Kidney glomerular epithelial cell (primary cell): ENCODE data around the gene INF2.
"Not testable (repeated sequence)": the region's sequence is repeated elsewhere in the genome, so short reads cannot be mapped to it uniquely, and the experiment has no call there.

Experiments
- DNase-seq: peaks from one replicate; lab custom pipeline; 2025; lab: John Stamatoyannopoulos, UW

INF2 gene

DNA sequence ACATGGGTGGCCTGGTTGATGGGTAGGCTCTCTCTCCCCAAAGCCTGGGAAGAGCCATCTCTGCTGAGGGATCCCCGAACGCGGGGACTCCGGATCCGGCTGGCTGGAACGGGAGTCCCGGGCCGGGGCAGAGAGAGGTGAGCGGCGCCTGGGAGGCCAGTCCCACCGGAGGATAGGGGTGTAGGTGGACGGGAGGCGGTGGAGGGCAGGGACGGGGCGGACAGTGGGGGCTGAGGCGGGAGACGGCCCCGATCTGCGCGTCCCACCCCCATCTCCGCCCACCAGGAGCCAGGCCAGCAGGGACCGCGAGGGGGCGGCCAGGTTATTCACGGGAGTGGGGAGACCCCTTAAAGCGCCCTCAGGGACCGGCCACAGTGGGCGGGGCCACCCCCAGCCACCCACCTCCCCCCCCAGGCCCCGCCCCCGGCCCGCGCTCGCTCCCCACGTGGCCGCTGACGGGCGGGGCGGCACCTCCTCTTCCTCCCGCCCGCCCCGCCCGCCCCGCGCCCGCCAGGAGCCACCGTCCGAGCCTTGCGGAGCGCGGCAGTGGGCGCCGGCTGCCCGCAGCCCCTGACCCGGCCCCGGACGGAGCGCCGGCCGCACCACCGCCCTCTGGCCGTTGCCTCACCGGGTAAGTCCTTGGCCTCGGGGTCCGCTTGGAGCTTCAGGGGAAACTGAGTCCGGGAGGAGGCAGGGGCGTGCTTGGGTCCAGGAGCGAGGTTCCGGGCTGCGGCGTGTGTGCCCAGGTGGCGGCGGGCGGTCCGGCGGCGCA is at the start of gene INF2:
INF2 (plus strand) TSS at position 510 of the 772 bp plus-strand sequence. CDS start 11,748 bp downstream, outside the sequence.
- DNase-seq, result peak; percentile 16

DNA sequence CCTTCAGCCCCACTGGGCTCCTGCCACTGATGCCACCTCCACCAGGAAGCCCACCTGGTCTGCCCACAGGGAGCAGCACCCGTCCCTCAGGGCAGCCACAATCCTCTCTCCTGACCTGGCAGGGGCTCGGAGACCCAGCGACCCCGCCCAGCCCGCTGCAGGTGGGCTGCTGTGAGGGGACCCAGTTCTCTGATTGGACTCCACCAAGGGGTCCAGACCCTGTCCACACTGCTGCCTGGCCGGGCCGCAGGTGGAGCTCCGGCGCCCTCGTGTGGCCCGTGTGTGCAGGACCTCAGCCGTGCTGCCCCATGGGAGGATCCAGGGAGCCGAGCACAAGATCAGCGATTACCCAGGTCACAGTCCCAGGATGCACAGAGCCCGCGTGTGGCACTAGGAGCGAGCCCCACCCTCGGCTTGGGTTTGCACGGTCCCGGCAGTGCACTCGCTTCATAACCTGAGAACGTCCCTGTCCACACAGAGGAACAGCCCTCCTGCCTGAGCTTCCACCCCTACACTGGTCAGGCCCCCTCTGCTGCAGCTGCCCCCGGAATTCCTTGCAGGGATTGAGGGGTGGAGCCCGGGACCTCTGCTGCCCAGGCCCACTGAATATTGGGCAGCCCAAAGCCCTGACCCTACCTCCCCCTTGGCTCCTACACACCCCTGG is 49.4 kb upstream of the INF2 start:
- DNase-seq, result peak; percentile 4

DNA sequence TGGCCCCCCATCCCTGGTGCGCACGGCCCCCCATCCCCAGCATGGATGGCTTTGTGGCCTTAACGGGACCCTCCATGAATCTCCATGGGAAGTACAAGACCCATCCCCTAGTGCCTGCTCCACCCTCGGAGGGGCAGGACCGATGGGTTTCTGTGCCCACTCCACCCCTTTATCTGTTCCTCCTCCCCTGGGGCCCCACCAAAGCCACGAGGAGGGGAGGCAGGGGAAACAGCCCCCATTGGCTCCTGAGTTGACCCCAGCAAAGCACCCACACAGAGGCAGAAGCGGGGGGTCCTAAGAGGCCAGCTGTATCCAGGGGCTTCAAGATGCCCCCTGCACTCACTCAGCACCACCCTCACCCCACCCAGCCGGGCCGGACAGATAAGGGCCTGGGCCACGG is 48.7 kb upstream of the INF2 start:
- DNase-seq, result no peak

DNA sequence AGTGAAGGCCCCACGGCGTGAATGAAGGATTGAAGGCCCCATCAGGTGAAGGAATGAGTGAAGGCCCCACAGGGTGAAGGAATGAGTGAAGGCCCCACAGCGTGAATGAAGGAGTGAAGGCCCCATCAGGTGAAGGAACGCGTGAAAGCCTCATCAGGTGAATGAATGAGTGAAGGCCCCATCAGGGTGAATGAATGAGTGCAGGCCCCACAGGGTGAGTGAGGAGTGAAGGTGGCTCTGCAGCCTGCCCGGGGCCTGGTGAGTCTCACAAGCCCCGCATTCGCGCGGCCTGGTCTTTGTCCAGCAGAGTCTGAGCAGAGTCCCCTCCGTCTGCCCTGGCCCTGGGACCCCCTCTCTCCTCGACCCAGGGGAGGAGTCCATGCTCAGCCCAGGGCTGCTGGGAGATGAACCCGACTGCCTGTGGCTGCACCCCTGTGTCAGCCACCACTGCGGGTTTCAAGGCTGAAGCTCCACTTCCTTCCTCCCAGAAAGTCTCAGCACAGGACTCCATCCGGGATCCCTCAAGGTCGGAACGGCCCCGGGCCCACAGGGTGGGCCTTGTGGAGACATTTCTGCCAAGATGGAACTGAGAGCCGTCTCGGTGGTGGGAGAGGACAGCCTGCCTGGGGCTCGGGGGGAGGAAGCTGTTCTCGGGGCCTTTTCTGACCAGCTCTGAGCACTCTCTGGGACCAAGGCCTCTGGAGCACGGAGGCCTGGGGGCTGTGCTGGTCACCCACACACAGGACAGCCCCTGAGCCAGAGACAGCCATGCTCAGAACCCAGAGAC is 47.5 kb upstream of the INF2 start:
- DNase-seq, result no peak

DNA sequence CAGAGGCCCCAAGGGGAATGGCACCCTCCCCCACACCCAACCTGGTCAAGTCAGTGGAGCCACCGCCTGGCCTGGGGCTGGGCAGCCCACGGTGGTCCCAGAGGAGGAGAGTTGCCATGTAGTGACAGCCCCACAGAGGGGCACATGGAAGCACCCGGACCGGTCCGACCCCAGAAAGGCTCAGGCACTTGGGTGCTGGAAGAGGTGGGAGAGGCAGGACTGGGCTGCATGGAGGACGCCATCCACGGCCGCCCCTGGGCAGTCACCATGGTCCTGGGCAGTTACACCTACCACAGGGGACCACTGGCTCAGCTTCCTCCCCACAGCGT is 46.9 kb upstream of the INF2 start:
- DNase-seq, result no peak

DNA sequence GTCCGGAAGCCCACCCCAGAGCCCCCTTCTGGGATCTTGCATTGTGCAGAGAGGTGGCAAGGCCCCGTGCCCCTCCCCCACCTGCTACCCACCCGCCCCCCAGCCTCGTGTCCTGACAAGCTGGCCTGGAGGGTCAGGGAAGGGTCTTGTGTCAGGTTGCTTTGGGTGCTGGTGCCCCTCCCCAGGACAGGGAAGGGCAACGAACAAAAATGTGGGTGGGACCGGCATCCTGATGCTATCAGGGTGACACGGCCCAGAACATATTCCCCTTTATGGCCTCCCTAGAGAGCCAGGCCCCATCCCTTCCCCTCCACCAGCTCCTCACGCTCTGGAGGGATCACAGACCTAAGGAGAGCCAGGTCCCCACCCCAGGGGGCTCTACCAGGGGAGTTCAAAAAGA is 46.1 kb upstream of the INF2 start:
- no peak for DNase-seq

DNA sequence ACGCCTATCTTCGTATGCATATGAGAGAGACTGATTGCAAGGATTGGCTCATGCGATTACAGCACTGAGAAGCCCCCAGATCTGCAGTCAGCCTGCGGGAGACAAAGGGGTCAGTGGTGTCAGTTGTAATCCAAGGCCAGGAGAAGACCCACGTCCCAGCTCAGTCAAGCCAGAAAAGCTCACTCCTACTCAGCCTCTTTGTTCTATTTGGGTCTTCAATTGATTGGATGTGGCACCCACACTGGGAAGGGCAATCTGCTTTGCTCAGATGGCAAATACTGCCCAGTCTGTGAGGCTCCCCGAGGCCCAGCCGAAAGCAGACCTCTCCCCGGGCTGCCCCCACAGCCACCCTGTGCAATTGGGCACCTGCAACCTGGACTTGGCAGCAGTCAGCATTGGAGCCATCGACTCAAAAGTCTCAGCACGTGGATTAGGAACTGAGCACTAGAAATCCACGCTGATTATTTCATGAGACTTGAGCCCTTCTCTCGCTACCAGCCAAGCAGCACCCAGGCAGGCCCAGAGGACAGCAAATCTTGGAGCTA is 45.3 kb upstream of the INF2 start:
- DNase-seq, result no peak

DNA sequence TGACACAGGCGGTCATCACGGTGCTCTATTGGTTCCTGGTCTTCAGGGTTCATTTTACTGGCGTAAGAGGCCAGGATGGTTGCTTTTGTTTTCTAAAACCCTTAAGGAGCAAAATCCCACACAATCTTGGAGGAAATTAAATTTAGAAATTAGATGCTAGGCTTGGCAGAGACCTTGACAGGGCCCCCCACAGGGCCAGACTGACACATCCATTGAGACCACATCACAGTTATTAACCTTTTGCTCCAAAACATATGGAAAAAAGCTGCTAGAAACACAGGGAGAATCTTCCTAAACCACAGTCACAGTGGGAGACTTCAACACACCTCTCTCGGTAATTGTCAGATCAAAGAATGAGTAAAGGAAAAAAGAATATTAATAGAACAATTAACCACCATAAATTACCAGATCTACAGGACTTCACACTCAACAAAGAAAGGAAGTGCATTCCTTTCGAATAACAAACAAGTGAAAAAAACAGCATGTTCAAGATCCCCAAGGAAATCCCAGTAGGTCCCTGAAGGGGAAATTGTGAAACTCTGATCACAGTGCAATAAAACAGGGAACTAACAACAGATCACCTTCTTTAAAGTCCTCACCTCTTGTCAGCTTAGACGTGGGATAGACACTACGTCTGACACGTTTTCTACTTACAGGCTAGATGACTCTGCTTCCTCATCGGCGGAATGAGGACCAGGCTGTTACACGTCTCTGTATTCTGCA is 44.6 kb upstream of the INF2 start:
- DNase-seq, result no peak

DNA sequence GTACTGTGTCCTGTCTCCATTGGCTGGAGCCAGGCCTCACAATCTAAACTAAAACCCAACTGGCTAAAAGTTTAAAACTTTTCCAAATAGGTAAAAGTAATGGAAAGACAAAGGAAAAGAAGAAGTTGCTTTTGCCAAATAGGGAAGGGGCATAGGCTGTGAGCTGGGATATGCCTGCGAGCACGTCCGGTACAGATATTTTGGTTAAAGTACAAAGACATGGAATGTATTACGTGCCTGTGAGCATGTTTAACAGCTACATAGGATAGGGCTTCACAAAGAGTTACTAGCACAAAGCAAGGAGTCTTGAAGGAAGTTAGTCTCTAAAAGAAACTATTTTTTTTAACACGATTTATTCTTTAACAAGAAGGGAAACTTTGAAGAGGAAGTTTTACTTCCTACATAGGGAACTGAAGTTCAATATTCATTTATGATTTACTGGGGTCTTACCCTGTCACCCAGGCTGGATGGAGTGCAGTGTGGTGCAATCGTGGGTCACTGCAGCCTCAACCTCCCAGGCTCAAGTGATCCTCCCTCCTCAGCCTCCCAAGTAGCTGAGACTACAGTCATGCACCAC is 41.9 kb upstream of the INF2 start:
- no peak for DNase-seq

DNA sequence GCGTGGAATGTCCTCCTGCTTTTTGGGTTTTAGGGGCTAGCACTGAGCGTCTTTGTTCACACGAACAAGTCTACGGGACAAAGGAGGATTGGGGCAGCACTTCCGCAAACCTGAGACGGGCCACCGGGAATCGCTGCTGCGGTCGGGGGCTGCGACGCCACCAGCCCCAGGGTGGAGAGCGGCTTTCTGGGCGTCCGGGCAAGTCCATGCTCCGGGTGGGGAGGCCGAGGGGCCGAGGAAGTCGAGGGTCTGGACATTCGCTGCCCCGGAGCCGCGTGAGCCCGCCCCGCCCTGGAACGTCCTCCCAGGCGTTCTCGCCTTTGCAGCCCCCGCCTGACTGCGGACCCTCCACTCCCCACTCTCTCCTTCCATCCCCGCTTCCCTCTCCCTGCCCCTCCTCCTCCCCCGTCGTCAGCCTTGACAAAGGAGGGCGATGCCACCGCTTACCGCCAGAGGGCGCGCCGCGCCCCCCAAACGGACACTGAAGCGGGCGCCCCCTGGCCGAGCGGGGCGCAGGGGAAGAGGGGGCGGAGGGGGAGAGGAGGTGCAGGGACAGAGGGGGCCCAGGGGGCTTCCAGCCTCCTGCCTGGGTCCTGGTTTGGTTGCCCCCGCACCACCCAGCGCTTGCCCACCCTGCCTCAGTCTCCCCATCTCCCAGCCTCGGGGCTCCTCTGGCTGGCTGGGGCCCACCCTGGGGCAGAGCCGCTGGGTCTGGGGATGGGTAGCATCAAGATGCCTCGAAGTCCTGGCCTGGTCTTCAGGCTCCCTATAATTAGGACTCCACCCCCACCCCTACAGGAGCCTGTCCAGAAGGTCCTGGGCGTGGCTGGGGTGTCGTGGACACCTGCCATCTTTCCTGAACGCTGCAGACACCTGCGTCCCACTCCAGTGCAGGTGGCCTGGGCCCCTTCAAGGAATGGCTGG is 39.1 kb upstream of the INF2 start:
- peak; percentile 0 for DNase-seq

DNA sequence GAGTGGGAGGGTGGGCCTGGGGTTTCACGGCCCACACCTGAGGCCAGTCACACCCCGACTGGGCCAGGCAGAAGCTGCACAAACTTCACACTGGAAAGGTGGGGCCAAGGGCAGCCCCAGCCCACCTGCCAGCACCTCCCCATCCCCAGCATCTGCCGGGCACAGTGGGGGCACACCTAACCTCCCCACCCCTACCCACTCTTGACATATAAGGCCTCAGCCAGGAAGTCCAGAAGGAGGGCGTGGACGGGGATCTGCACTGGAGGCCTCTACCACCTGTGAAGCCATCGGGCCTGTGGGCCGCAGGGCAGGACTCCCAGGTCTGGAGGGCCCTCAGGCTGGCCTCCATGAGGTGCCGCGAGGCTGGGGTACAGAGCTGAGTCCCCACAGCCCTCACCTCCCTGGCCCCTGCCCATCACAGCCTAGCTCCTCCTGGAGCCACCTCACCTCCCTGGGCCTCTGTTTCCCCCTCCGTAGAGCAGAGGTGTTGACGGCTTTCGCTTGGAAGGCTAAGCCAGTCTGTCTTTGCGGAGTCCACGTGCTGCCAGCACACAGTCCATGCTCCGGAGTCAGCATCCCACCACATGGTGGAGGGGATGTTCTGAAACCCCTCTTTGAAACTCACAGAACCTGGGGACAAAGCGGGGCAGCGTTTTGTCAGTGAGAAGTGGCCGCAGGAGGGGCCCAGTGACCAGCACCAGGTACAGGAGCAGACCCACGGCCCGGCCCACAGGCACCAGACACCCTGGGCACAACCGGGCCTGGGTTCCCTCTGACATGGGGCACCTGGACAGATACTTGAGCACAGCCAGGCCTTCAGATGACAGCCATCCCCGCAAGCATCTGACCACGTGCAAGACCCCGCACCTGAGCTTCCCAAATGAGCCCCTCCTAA is 38.2 kb upstream of the INF2 start:
- no peak for DNase-seq

DNA sequence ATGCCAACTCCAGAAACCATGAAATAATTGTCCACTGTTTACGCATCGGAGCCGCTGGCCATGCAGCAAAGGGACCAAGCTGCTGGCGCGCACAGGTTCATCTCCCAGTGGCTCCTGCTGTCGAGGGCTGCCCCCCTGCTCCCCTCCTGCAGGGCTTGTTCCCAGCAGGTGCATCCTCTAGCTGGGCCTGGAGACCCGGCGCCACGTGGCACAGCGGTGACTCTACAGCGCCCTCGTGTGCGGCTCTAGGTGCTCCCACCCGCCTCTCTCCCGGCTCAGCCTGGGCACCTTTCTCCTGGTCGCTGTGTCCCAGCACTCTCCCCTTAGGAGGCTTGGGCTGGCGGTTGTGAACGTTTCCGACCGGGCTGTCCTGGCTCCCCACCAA is 37.5 kb upstream of the INF2 start:
- no peak for DNase-seq

DNA sequence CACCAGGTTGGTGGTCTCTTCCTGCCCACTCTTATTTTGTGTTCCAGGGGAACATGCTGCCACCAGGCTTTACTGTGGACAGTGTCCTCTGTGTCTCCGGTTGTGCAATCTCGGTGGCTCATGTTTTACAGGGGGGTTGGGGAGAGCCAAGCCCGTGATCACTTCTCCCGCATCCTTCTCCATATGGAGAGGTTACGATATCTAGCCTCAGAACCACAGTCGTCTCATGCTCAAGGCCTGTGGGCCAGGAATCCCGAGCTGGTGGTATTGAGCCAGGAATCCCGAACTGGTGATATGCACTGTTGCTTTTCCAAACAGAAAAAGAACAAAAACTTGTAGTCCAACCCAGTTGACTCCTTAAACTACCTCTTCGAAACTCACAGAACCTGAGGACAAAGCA is 37.0 kb upstream of the INF2 start:
- DNase-seq, result no peak

DNA sequence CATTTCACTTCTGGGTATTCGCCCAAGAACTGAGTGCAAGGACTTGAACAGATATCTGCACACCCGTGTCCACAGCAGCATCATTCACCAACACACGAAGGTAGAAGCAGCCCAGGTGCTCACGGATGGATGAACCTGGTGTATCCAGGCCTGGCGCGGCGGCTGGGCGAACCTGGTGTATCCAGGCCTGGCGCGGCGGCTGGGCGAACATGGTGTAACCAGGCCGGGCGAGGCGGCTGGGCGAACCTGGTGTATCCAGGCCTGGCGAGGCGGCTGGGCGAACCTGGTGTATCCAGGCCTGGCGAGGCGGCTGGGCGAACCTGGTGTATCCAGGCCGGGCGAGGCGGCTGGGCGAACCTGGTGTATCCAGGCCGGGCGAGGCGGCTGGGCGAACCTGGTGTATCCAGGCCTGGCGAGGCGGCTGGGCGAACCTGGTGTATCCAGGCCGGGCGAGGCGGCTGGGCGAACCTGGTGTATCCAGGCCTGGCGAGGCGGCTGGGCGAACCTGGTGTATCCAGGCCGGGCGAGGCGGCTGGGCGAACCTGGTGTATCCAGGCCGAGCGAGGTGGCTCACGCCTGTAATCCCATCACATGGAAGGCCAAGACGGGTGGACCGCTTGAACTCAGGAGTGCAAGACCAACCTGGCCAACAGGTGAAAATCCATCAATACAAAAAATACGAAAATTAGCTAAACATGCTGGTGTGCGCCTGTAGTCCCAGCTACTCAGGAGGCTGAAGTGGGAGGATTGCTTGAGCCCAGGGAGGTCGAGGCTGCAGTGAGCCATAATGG is 36.1 kb upstream of the INF2 start:
- DNase-seq, result not testable (repeated sequence)

DNA sequence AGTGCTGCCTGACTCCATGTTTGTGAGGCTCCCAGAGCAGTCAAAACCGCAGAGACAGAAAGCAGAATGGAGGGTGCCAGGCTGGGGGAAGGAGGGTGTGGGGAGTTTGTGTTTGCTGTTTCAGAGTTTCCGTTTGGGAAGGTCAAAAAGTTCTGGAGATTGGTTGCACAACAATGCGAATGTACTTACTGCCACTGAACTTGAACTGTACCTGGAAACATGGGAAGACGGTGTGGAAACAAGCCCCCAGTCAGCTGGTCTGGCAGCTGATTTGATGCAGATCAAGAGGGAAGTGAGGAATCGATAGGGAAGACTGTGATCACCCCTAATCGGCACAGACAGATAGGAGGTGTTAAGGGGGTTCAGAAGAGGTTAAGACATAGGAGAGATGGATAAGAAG is 35.3 kb upstream of the INF2 start:
- DNase-seq, result no peak

DNA sequence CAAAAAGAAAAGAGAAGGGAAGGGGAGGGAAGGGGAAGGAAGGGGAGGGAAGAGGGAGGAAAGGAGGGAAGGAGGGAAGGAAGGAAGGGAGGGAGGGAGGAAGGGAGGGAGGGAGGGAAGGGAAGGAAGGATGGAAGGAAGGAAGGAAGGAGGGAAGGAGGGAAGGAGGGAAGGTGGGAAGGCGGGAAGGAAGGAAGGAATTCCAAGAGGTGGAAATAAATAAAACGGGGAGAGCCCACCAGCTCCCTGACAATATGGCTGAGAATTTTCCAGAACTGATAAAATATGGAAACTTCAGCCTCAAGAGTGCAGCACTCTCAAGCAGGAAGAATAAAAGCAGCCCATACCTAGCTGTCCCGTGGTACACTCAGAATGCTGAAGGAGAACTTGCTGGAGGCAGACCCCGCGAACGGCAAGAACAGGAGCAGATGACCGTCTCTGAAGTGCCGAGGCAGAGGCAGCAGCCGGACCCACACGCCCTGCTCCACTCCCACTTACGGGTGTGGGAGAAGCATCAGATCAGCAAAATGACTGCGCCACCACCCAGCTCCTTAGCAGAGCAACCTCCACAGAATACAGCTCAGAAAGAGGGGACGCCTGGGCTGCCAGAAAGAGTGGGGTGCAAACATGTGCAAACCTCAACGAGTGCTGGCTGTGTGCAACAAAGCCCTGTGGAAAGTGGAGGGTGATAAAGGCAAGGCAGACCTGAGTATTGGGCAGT is 34.1 kb upstream of the INF2 start:
- DNase-seq, result no peak

DNA sequence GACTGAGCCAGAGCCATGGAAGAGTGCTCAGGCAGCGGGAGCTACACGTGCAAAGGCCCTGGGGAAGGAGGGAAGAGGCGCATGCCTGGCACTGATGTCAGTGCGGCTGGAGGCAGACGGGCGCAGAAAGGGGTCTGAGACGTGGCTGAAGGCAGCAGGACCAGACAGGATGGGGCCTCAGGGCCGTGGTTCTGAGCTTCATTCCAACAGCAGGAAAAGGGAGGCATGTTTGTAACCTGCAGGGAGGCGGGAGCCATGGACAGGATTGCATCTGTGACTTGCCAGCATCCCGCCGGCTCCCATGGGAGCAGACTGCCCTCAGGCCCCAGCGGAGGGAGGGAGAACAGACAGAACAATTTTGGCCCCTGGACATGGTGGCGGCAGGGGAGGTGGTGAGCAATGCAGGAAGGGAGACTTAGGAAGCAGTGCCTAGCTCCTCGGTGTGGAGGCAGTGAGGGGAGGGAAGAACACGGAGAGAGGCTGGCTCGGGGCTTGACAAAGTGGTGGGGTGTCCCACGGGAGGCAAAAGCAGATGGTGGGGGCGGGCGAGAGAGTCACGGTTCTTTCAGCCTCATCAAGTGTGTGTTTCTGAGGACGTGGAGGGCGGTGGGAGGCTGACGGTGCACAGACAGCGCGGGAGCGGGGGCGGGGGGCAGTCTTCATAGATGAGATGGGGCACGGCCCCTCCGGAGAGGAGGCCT is 33.3 kb upstream of the INF2 start:
- DNase-seq, result no peak
